GM12878 (cell line): Measurements from ENCODE around the gene PTPN22. TPM values are rescaled to one million over a fixed set of nuclear protein-coding genes. Genes with fewer than 3 reads are reported as not detected.

Source experiments
- BCL11A ChIP-seq: IDR thresholded peaks from 2 replicates; pipeline ENCODE4 v1.6.1; 2011; ENCODE audit warnings: low read depth, low read length
- BMI1 ChIP-seq: fragments of 450-650 bp; IDR thresholded peaks from 2 replicates; pipeline ENCODE4 v1.6.1; 2016; ENCODE audit warnings: mild to moderate bottlenecking, moderate library complexity, borderline replicate concordance
- FOXM1 ChIP-seq: IDR thresholded peaks from 2 replicates; pipeline ENCODE4 v1.6.1; 2012; ENCODE audit warnings: low read depth, mild to moderate bottlenecking, inconsistent platforms, low read length, moderate library complexity
- HDGF ChIP-seq: fragments of 450-650 bp; IDR thresholded peaks from 2 replicates; pipeline ENCODE4 v1.6.1; 2016; ENCODE audit warnings: antibody characterized with exemption
- KAT2A ChIP-seq: conservative IDR thresholded peaks from 2 replicates; pipeline ENCODE4 v1.6.1; 2011; ENCODE audit warnings: low read depth, low read length; ENCODE audit not compliant: control insufficient read depth
- MEF2B ChIP-seq: fragments of 450-650 bp; IDR thresholded peaks from 2 replicates; pipeline ENCODE4 v1.6.1; 2018; ENCODE audit warnings: mild to moderate bottlenecking, moderate library complexity; ENCODE audit not compliant: partially characterized antibody, poor library complexity, severe bottlenecking
- MLLT1 ChIP-seq: fragments of 450-650 bp; IDR thresholded peaks from 2 replicates; pipeline ENCODE4 v1.6.1; 2016; ENCODE audit warnings: mild to moderate bottlenecking
- NFXL1 ChIP-seq: fragments of 450-650 bp; IDR thresholded peaks from 2 replicates; pipeline ENCODE4 v1.6.1; 2017; ENCODE audit warnings: antibody characterized with exemption, mild to moderate bottlenecking, borderline replicate concordance
- NR2F1 ChIP-seq: fragments of 450-650 bp; conservative IDR thresholded peaks from 2 replicates; pipeline ENCODE4 v1.6.1; 2017; ENCODE audit warnings: mild to moderate bottlenecking
- PKNOX1 ChIP-seq: fragments of 450-650 bp; IDR thresholded peaks from 2 replicates; pipeline ENCODE4 v1.6.1; 2016; ENCODE audit warnings: mild to moderate bottlenecking
- RAD21 ChIP-seq: IDR thresholded peaks from 2 replicates; pipeline ENCODE4 v1.6.1; 2011; ENCODE audit warnings: mild to moderate bottlenecking, low read depth, low read length, moderate library complexity; ENCODE audit not compliant: insufficient read depth
- RELA ChIP-seq: fragments of 450-650 bp; IDR thresholded peaks from 2 replicates; pipeline ENCODE4 v1.8.0; 2014; ENCODE audit warnings: borderline replicate concordance; ENCODE audit not compliant: partially characterized antibody
- SIN3A ChIP-seq: IDR thresholded peaks from 2 replicates; pipeline ENCODE4 v1.6.1; 2012; ENCODE audit warnings: low read depth, low read length, improper control_type of control experiment
- SUPT20H ChIP-seq: IDR thresholded peaks from 2 replicates; pipeline ENCODE4 v1.6.1; 2011; ENCODE audit warnings: low read depth, mild to moderate bottlenecking, low read length, moderate library complexity, borderline replicate concordance; ENCODE audit not compliant: control insufficient read depth
- TAF1 ChIP-seq: IDR thresholded peaks from 2 replicates; pipeline ENCODE4 v1.6.1; 2011; ENCODE audit warnings: mild to moderate bottlenecking, low read depth, low read length, borderline replicate concordance
- ZBED1 ChIP-seq: IDR thresholded peaks from 2 replicates; pipeline ENCODE4 v1.6.1; 2016; ENCODE audit warnings: borderline replicate concordance
- polyA plus RNA-seq, 11 experiments: library from polyadenylated mRNA; depleted of rRNA in 4 of 11; unstranded in 6 of 11; stranded (reverse) in 5 of 11; fragments of >200 nt; fragmentation: Nextera tagmentation in 4 of 11; fragmentation: Illumina TruSeq in 1 of 11; extraction: Ambion mirVana in 4 of 11; extraction: Trizol in 1 of 11; gene quantifications; 1 replicate in 1 of 11; 2 replicates in 10 of 11; pipeline versions ENCODE4 v1.2.1 to v1.2.3, GENCODE V29; 2011 to 2016; ENCODE audit warnings: inconsistent platforms in 2 of 11, missing spikeins in 2 of 11, low read depth in 1 of 11
- total RNA-seq, 4 experiments: library from RNA; depleted of rRNA in 3 of 4; stranded (reverse); fragments of >200 nt in 3 of 4; fragmentation: Illumina TruSeq in 1 of 4; extraction: Trizol in 1 of 4; gene quantifications; 2 replicates each; pipeline versions ENCODE4 v1.2.1 to v1.2.3, GENCODE V29; 2013 to 2021
- TF ChIP-seq, protein P1 (sequence below): fragments of 450-650 bp; IDR thresholded peaks from 2 replicates; pipeline ENCODE4 v1.6.1; 2017; ENCODE audit warnings: mild to moderate bottlenecking
- TF ChIP-seq, protein P2 (sequence below): fragments of 450-650 bp; formaldehyde crosslinking; IDR thresholded peaks from 2 replicates; pipeline ENCODE4 v1.4.0; 2022; ENCODE audit warnings: mild to moderate bottlenecking, moderate library complexity
- TF ChIP-seq, protein P3 (sequence below): IDR thresholded peaks from 2 replicates; pipeline ENCODE4 v1.6.1; 2012; ENCODE audit warnings: low read depth, low read length, improper control_type of control experiment

Gene PTPN22
- total and polyA plus RNA-seq, 10 of the 15 experiments (the other 5 are each of a cell fraction or from before 2014, with no cell fraction given) = 22.8 to 65.1 (median 44.9) TPM

GRCh38 chr1:113811888-113812660, 59.4 kb downstream of the PTPN22 start, which contains the start of gene RSBN1 (continued):
- TF ChIP-seq, protein P1, sequence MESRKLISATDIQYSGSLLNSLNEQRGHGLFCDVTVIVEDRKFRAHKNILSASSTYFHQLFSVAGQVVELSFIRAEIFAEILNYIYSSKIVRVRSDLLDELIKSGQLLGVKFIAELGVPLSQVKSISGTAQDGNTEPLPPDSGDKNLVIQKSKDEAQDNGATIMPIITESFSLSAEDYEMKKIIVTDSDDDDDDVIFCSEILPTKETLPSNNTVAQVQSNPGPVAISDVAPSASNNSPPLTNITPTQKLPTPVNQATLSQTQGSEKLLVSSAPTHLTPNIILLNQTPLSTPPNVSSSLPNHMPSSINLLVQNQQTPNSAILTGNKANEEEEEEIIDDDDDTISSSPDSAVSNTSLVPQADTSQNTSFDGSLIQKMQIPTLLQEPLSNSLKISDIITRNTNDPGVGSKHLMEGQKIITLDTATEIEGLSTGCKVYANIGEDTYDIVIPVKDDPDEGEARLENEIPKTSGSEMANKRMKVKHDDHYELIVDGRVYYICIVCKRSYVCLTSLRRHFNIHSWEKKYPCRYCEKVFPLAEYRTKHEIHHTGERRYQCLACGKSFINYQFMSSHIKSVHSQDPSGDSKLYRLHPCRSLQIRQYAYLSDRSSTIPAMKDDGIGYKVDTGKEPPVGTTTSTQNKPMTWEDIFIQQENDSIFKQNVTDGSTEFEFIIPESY = peak; percentile 16; the same call in 1 of the 2 replicates
- TF ChIP-seq SUPT20H = no peak
- no peak for TF ChIP-seq BCL11A
- no peak for TF ChIP-seq MEF2B
- no peak for TF ChIP-seq ZBED1
- TF ChIP-seq, protein P2, sequence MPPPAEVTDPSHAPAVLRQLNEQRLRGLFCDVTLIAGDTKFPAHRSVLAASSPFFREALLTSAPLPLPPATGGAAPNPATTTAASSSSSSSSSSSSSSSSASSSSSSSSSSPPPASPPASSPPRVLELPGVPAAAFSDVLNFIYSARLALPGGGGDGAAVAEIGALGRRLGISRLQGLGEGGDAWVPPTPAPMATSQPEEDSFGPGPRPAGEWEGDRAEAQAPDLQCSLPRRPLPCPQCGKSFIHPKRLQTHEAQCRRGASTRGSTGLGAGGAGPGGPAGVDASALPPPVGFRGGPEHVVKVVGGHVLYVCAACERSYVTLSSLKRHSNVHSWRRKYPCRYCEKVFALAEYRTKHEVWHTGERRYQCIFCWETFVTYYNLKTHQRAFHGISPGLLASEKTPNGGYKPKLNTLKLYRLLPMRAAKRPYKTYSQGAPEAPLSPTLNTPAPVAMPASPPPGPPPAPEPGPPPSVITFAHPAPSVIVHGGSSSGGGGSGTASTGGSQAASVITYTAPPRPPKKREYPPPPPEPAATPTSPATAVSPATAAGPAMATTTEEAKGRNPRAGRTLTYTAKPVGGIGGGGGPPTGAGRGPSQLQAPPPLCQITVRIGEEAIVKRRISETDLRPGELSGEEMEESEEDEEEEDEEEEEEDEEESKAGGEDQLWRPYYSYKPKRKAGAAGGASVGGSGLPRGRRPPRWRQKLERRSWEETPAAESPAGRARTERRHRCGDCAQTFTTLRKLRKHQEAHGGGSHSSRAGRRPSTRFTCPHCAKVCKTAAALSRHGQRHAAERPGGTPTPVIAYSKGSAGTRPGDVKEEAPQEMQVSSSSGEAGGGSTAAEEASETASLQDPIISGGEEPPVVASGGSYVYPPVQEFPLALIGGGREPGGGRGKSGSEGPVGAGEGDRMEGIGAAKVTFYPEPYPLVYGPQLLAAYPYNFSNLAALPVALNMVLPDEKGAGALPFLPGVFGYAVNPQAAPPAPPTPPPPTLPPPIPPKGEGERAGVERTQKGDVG (CRISPR knock-in tag) = no peak
- no peak for TF ChIP-seq KAT2A
- TF ChIP-seq HDGF = peak; percentile 53; the same call in 1 of the 2 replicates
- no peak; the same call in 1 of the 2 replicates for TF ChIP-seq NR2F1
- peak; percentile 96 for TF ChIP-seq TAF1
- TF ChIP-seq RELA = no peak
- no peak; the same call in none of the 2 replicates for TF ChIP-seq FOXM1
- TF ChIP-seq SIN3A = peak; percentile 57
- TF ChIP-seq, protein P3, sequence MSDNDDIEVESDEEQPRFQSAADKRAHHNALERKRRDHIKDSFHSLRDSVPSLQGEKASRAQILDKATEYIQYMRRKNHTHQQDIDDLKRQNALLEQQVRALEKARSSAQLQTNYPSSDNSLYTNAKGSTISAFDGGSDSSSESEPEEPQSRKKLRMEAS = peak; percentile 88; the same call in 1 of the 2 replicates
- peak; percentile 83 for TF ChIP-seq PKNOX1
- TF ChIP-seq RAD21 = no peak
- TF ChIP-seq NFXL1 = no peak
- no peak for TF ChIP-seq BMI1
- peak; percentile 79; the same call in 1 of the 2 replicates for TF ChIP-seq MLLT1
